GM11168 (cell line): ENCODE data around the gene PRXL2A.

Source experiments
- in situ Hi-C: fragments of 300-500 bp; cut with MboI; formaldehyde crosslinking; loops from one replicate; pipeline ENCODE4 v1.12.0; 2022; ENCODE audit warnings: low sequenced_read_pairs; ENCODE audit not compliant: unreplicated experiment

Gene PRXL2A

GRCh38 chr10:80442879-80443278 lies 34.5 kb downstream of the PRXL2A start:
- in situ Hi-C loops: no loop called here

- in situ Hi-C loops: no loop called here
Observed at GRCh38 chr10:80443531-80443974, 35.2 kb downstream of the PRXL2A start.

GRCh38 chr10:80444124-80444523 lies 35.8 kb downstream of the PRXL2A start:
- in situ Hi-C loops: no loop called here

GRCh38 chr10:80444646-80445319 lies 36.4 kb downstream of the PRXL2A start:
- in situ Hi-C loops: no loop called here

GRCh38 chr10:80447436-80448190 lies 39.3 kb downstream of the PRXL2A start:
- in situ Hi-C loops: no loop called here

GRCh38 chr10:80448209-80448942 lies 40.0 kb downstream of the PRXL2A start:
- in situ Hi-C loops: no loop called here

- in situ Hi-C loops: no loop called here
Observed at GRCh38 chr10:80449520-80449919, 41.2 kb downstream of the PRXL2A start.

- in situ Hi-C loops: loop anchor here (5.0 kb wide), 1 partner anchor 51 kb away; no protein-coding TSS in a partner anchor
Observed at GRCh38 chr10:80451132-80451531, 42.8 kb downstream of the PRXL2A start.

- in situ Hi-C loops: loop anchor here (5.0 kb wide), 1 partner anchor 50 kb away; no protein-coding TSS in a partner anchor
Observed at GRCh38 chr10:80452069-80452468, 43.7 kb downstream of the PRXL2A start.

- in situ Hi-C loops: loop anchor here (5.0 kb wide), 1 partner anchor 50 kb away; no protein-coding TSS in a partner anchor
Observed at GRCh38 chr10:80452640-80453039, 44.3 kb downstream of the PRXL2A start.

GRCh38 chr10:80453056-80453841 lies 44.9 kb downstream of the PRXL2A start:
- in situ Hi-C loops: loop anchor here (5.0 kb wide), 1 partner anchor 49 kb away; no protein-coding TSS in a partner anchor

- in situ Hi-C loops: loop anchor here (5.0 kb wide), 1 partner anchor 48 kb away; no protein-coding TSS in a partner anchor
Observed at GRCh38 chr10:80453842-80454512, 45.6 kb downstream of the PRXL2A start, which contains the start of gene TSPAN14. TSPAN14 (plus strand) TSS chr10:80454310; CDS start chr10:80489234, 34,924 bp downstream.

GRCh38 chr10:80454513-80455460 lies 46.4 kb downstream of the PRXL2A start:
- in situ Hi-C loops: loop anchor here (5.0 kb wide), 1 partner anchor 48 kb away; no protein-coding TSS in a partner anchor

GRCh38 chr10:80455461-80456349 lies 47.4 kb downstream of the PRXL2A start:
- in situ Hi-C loops: no loop called here

- in situ Hi-C loops: no loop called here
Observed at GRCh38 chr10:80457554-80458262, 49.4 kb downstream of the PRXL2A start.

GRCh38 chr10:80458263-80458625 lies 49.9 kb downstream of the PRXL2A start:
- in situ Hi-C loops: no loop called here

- in situ Hi-C loops: no loop called here
Observed at GRCh38 chr10:80458638-80459037, 50.3 kb downstream of the PRXL2A start.
